HG03103 (cell line): ENCODE measurements around the gene TACSTD2.
A peak's percentile ranks its signal among the peaks of the same experiment; 100 is the strongest.
"Not testable (repeated sequence)": the region's sequence is repeated elsewhere in the genome, so short reads cannot be mapped to it uniquely, and the experiment has no call there.

ENCODE experiments used
- ATAC-seq: cut with Tn5 transposase; IDR thresholded peaks from one replicate; pipeline ENCODE4 v1.9.1; 2021; ENCODE audit warnings: low read depth; ENCODE audit not compliant: unreplicated experiment

The TACSTD2 gene

GRCh38 chr1:58568911-58569310 is 8.1 kb downstream of the TACSTD2 start:
- no peak for ATAC-seq

GRCh38 chr1:58568271-58568860 is 8.7 kb downstream of the TACSTD2 start:
- no peak for ATAC-seq

GRCh38 chr1:58566339-58566738 is 10.7 kb downstream of the TACSTD2 start:
- ATAC-seq = no peak

DNA sequence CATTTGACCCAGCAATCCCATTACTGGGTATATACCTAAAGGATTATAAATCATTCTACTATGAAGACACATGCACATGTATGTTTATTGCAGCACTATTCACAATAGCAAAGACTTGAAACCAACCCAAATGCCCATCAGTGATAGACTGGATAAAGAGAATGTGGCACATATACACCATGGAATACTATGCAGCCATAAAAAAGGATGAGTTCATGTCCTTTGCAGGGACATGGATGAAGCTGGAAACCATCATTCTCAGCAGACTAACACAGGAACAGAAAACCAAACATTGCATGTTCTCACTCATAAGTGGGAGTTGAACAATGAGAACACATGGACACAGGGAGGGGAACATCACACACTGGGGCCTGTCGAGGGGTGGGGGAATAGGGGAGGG is 13.3 kb downstream of the TACSTD2 start:
- not testable (repeated sequence) for ATAC-seq

DNA sequence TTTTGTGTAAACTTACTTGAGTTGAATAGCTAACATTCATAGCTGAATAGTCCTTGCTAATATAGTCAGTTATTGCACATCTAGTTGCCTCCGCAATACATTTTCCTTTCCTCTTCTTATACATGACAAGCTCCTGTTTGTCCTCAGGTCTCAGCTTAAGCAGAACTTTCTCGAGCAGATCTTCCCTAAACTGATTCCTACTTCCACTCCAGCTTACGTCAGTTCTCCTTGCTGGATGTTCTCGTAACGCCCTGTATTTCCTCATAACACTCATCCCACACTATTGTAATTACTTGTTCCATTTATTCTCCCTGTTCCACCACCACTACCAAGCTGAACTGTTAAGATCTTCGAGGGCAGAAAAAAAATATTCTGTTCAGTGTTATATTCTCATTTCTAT is 15.4 kb downstream of the TACSTD2 start:
- ATAC-seq = no peak

- no peak for ATAC-seq
Measured at GRCh38 chr1:58555393-58555792, 21.7 kb downstream of the TACSTD2 start.

- ATAC-seq = no peak
Measured at GRCh38 chr1:58551186-58552140, 25.6 kb downstream of the TACSTD2 start.

- ATAC-seq = not testable (repeated sequence)
Measured at GRCh38 chr1:58549291-58549690, 27.8 kb downstream of the TACSTD2 start.

- no peak for ATAC-seq
Measured at GRCh38 chr1:58548371-58548770, 28.7 kb downstream of the TACSTD2 start.

DNA sequence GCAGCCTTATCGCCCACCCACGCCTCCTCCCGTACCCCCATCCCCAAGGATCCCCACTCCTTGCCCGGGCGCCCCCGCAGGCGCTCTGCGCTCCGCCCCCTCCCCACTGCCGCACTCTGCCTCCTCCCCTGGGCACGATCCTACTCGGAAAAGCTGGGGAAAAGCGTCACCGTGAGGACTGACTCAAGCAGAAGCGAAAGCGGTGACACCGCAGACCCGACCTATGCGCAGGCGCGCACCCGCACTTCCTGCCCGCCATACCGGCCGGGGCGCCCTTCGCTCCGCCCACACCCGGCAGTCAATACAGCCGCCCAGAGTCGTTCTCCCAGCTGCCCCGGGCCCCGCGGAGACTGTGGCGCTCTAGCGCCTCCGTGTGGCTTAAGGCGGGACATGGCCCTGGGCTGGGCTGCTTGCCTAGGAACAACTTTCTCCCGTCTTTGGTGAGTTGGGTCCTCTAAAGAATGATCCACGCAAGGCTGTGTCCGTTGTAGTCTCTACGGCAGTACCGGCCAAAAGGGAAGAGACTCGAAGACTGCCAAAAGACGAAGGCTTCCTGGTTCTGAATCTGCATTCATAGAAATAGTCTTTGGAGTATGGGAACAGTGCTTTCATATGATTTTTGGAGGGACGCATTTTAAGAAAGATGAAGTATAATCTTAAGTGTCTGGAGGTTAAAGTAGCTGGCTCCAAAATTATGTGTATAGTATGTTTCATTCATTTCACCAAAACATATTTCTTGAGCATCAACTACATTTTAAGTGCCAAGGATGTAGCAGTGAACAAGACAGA is 30.3 kb downstream of the TACSTD2 start, which contains the start of gene OMA1:
Gene OMA1, minus strand, starts transcription at position 207 of the 789 bp plus-strand sequence. CDS start 7,432 bp downstream, outside the sequence.
- ATAC-seq = peak; percentile 96

GRCh38 chr1:58545591-58546519 is 31.2 kb downstream of the TACSTD2 start:
- peak; percentile 48 for ATAC-seq

- ATAC-seq = no peak
Measured at GRCh38 chr1:58543260-58543659, 33.8 kb downstream of the TACSTD2 start.

- ATAC-seq = no peak
Measured at GRCh38 chr1:58539553-58539952, 37.5 kb downstream of the TACSTD2 start.

DNA sequence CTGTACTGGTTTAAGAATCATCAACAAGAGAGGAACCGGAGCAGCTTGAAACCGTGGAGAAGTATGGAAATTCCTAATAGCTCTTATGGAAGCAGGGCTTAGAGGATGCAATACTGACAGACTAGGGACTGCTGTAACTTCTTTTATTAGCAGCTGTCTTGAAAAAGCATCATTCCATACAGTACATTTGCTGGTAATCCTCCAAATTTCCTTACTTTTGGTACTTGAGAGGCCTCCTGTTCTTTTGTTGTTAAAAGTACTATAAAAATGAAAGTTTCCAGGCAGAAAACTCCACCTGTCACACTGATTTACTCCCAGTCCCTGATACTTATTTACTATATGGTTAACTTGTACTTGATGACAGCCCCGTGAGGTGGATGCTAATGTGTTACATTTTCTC is 38.2 kb downstream of the TACSTD2 start:
- ATAC-seq = no peak

- ATAC-seq = not testable (repeated sequence)
Measured at GRCh38 chr1:58531842-58532241, 45.2 kb downstream of the TACSTD2 start.

- no peak for ATAC-seq
Measured at GRCh38 chr1:58529284-58529683, 47.8 kb downstream of the TACSTD2 start.

DNA sequence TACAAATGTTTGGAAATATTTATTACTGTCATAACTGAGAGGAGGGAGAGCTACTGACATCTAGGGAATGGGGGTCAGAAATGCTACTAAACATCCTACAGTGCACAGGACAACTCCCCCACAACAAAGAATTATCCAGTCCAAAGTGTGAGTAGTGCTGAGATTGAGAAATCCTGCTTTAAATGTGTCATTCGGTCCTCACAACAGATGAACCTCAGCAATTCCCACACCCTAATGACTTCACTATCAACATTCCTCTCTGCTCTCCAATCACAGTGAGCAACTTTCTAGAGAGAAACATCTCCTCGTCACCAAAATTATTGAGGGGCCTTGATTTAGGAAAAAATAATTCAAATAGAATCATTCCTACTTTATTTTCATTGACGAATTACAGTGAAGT is 48.5 kb downstream of the TACSTD2 start:
- ATAC-seq = no peak
